Liver (tissue), 9 donors: ENCODE results near the gene GGA2. TPM values are rescaled to one million over a fixed set of nuclear protein-coding genes. Genes with fewer than 3 reads are reported as not detected.

Experiments
- DNase-seq: peaks from one replicate; pipeline ENCODE4 v3.0.0-alpha.2; 2017; ENCODE audit warnings: low spot score
- H3K27ac ChIP-seq, 2 donors: one replicate each; pipeline ENCODE4 v1.7.0; 2013; ENCODE audit warnings: inconsistent platforms in 2 of 2, low read length in 2 of 2, control low read depth in 1 of 2, low read depth in 1 of 2, mild to moderate bottlenecking in 1 of 2
- H3K27me3 ChIP-seq, 4 donors: one replicate each; pipeline versions ENCODE4 v1.6.1 to v1.7.0; 2013; ENCODE audit warnings: low read length in 3 of 4, inconsistent platforms in 1 of 4, mild to moderate bottlenecking in 1 of 4, moderate library complexity in 1 of 4; ENCODE audit not compliant: control insufficient read depth in 4 of 4, insufficient read depth in 4 of 4
- H3K36me3 ChIP-seq, 4 donors: one replicate each; pipeline versions ENCODE4 v1.6.1 to v1.7.0; 2013; ENCODE audit warnings: low read length in 3 of 4, mild to moderate bottlenecking in 3 of 4, low read depth in 1 of 4, moderate library complexity in 1 of 4; ENCODE audit not compliant: control insufficient read depth in 4 of 4, insufficient read depth in 3 of 4
- H3K4me1 ChIP-seq, 4 donors: one replicate each; pipeline versions ENCODE4 v1.6.1 to v1.7.0; 2013; ENCODE audit warnings: low read length in 3 of 4, mild to moderate bottlenecking in 3 of 4, moderate library complexity in 1 of 4; ENCODE audit not compliant: control insufficient read depth in 4 of 4, insufficient read depth in 4 of 4
- H3K4me3 ChIP-seq, 3 donors: one replicate each; pipeline versions ENCODE4 v1.6.1 to v1.7.0; 2013; ENCODE audit warnings: low read length in 3 of 3, control low read depth in 1 of 3, low read depth in 1 of 3, mild to moderate bottlenecking in 1 of 3
- H3K9ac ChIP-seq, 2 donors: one replicate each; pipeline ENCODE4 v1.7.0; 2013; ENCODE audit warnings: low read length in 2 of 2, mild to moderate bottlenecking in 2 of 2, moderate library complexity in 2 of 2, control low read depth in 1 of 2, low read depth in 1 of 2
- H3K9me3 ChIP-seq, 4 donors: one replicate each; pipeline versions ENCODE4 v1.6.1 to v1.7.0; 2013; ENCODE audit warnings: low read length in 3 of 4; ENCODE audit not compliant: control insufficient read depth in 4 of 4
- ATF3 ChIP-seq: IDR thresholded peaks from 2 replicates; pipeline ENCODE4 v1.6.1; 2016; ENCODE audit warnings: antibody characterized with exemption
- EGR1 ChIP-seq, 2 donors: IDR thresholded peaks; 2 replicates each; pipeline ENCODE4 v1.6.1; 2016 to 2018; ENCODE audit warnings: antibody characterized with exemption in 2 of 2, low read depth in 2 of 2
- FOXA1 ChIP-seq: IDR thresholded peaks from 2 replicates; pipeline ENCODE4 v1.6.1; 2016; ENCODE audit warnings: antibody characterized with exemption
- FOXA2 ChIP-seq: IDR thresholded peaks from 2 replicates; pipeline ENCODE4 v1.6.1; 2016; ENCODE audit warnings: antibody characterized with exemption
- GABPA ChIP-seq, 2 donors: IDR thresholded peaks in 1 of 2; conservative IDR thresholded peaks in 1 of 2; 2 replicates each; pipeline ENCODE4 v1.6.1; 2016; ENCODE audit warnings: antibody characterized with exemption in 2 of 2, mild to moderate bottlenecking in 1 of 2, moderate library complexity in 1 of 2
- HNF4A ChIP-seq, 2 donors: conservative IDR thresholded peaks; 2 replicates each; pipeline ENCODE4 v1.6.1; 2016; ENCODE audit warnings: antibody characterized with exemption in 2 of 2, mild to moderate bottlenecking in 2 of 2
- HNF4G ChIP-seq: IDR thresholded peaks from 2 replicates; pipeline ENCODE4 v1.6.1; 2016; ENCODE audit warnings: antibody characterized with exemption
- JUND ChIP-seq, 2 donors: IDR thresholded peaks; 2 replicates each; pipeline ENCODE4 v1.6.1; 2016; ENCODE audit warnings: antibody characterized with exemption in 2 of 2
- NR2F2 ChIP-seq: IDR thresholded peaks from 2 replicates; pipeline ENCODE4 v1.6.1; 2016; ENCODE audit warnings: antibody characterized with exemption
- RAD21 ChIP-seq, 2 donors: IDR thresholded peaks; 2 replicates each; pipeline ENCODE4 v1.6.1; 2016; ENCODE audit warnings: antibody characterized with exemption in 2 of 2, mild to moderate bottlenecking in 2 of 2
- REST ChIP-seq: IDR thresholded peaks from 2 replicates; pipeline ENCODE4 v1.6.1; 2016; ENCODE audit warnings: antibody characterized with exemption, mild to moderate bottlenecking
- RXRA ChIP-seq, 2 donors: IDR thresholded peaks; 2 replicates each; pipeline ENCODE4 v1.6.1; 2017 to 2018; ENCODE audit warnings: antibody characterized with exemption in 2 of 2, mild to moderate bottlenecking in 1 of 2
- SP1 ChIP-seq: IDR thresholded peaks from 2 replicates; pipeline ENCODE4 v1.6.1; 2018; ENCODE audit warnings: antibody characterized with exemption, mild to moderate bottlenecking
- TAF1 ChIP-seq: conservative IDR thresholded peaks from 2 replicates; pipeline ENCODE4 v1.6.1; 2016; ENCODE audit warnings: antibody characterized with exemption, mild to moderate bottlenecking
- YY1 ChIP-seq: IDR thresholded peaks from 2 replicates; pipeline ENCODE4 v1.6.1; 2016; ENCODE audit warnings: antibody characterized with exemption, mild to moderate bottlenecking
- WGBS: extraction: QIAGEN DNeasy Blood & Tissue Kit; methylation state at CpG from one replicate; pipeline ENCODE4 v1.1.7; 2013; 5-methylcytosine and 5-hydroxymethylcytosine counted together
- polyA plus RNA-seq, 2 donors: library from polyadenylated mRNA; stranded (reverse) in 1 of 2; unstranded in 1 of 2; fragments of 200-250 nt in 1 of 2; fragments of >200 nt in 1 of 2; fragmentation: Nextera tagmentation in 1 of 2; extraction: Ambion mirVana in 1 of 2; gene quantifications; one replicate each; pipeline versions ENCODE4 v1.2.1 to v1.2.3, GENCODE V29; 2013 to 2015
- total RNA-seq, 2 donors: library from RNA; depleted of rRNA; stranded (reverse); fragments of >200 nt; gene quantifications; one replicate each; pipeline ENCODE4 v1.2.3, GENCODE V29; 2014
- TF ChIP-seq, protein P1 (sequence below): IDR thresholded peaks from 2 replicates; pipeline ENCODE4 v1.6.1; 2016; ENCODE audit warnings: antibody characterized with exemption
- TF ChIP-seq, protein P2 (sequence below): fragments of 150-350 bp; IDR thresholded peaks from 2 replicates; pipeline ENCODE4 v1.5.1; 2017; ENCODE audit warnings: improper control_type of control experiment, low read depth, low read length; ENCODE audit not compliant: missing input control
- TF ChIP-seq, protein P3 (sequence below): IDR thresholded peaks from 2 replicates; pipeline ENCODE4 v1.6.1; 2016; ENCODE audit warnings: antibody characterized with exemption
- donor health status: healthy.
- donor health status: healthy.
- donor health status: healthy.
- donor health status: healthy.
- donor health status: healthy.

Gene GGA2
- total and polyA plus RNA-seq, 4 donors: 8.4 to 23.9 (median 16.0) TPM

DNA sequence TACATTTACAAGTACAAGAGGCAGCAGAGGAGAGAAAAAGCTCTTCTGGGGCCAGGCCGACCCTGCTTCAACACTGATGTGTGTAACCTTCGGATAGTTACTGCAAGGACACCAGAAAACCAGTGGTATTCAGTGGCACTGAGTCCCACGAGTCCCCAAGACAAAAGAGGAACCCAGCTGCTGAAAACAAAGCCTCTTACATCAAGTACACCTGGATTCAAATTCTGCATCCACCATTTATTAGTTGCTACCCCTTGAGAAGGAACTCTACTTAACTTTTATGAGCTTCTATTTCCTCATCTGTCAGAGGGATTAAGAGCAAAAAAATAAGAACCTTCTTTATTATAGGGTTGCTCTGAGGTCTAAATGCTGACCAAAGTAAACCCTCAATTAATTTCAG, 44.2 kb upstream of the GGA2 start:
- Histone ChIP-seq H3K36me3 (peaks cover 2 to 26% (median 18%) of the 10 kb centered on the region in 4 donors), H3K9ac (no peak overlapping the region), H3K4me1 (peaks cover 0 to 29% (median 19%) of the 10 kb centered on the region in 4 donors), H3K27me3 (no peaks in the 10 kb centered on the region), H3K9me3 (no peaks in the 10 kb centered on the region), H3K27ac (no peak overlapping the region), H3K4me3 (no peak overlapping the region)
- WGBS: 87% methylated on average over 3 of the region's 3 CpGs
- DNase-seq: no peak
- TF ChIP-seq TAF1 (no peak), FOXA1 (no peak), ATF3 (no peak), REST (no peak), GABPA (IDR thresholded peaks at IDR 0.05 in 1 of 2, conservative IDR thresholded peaks at IDR 0.05 in 1 of 2) (no peak), RAD21 (IDR thresholded peaks at IDR 0.05) (no peak), YY1 (no peak), NR2F2 (no peak), HNF4A (conservative IDR thresholded peaks at IDR 0.05) (no peak), FOXA2 (no peak)
- TF ChIP-seq, protein P1, sequence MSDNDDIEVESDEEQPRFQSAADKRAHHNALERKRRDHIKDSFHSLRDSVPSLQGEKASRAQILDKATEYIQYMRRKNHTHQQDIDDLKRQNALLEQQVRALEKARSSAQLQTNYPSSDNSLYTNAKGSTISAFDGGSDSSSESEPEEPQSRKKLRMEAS: no peak
- TF ChIP-seq, protein P2, sequence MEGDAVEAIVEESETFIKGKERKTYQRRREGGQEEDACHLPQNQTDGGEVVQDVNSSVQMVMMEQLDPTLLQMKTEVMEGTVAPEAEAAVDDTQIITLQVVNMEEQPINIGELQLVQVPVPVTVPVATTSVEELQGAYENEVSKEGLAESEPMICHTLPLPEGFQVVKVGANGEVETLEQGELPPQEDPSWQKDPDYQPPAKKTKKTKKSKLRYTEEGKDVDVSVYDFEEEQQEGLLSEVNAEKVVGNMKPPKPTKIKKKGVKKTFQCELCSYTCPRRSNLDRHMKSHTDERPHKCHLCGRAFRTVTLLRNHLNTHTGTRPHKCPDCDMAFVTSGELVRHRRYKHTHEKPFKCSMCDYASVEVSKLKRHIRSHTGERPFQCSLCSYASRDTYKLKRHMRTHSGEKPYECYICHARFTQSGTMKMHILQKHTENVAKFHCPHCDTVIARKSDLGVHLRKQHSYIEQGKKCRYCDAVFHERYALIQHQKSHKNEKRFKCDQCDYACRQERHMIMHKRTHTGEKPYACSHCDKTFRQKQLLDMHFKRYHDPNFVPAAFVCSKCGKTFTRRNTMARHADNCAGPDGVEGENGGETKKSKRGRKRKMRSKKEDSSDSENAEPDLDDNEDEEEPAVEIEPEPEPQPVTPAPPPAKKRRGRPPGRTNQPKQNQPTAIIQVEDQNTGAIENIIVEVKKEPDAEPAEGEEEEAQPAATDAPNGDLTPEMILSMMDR: no peak

GRCh38 chr16:23552161-23552560, 41.9 kb upstream of the GGA2 start:
- H3K27me3 ChIP-seq: no peaks in the 10 kb centered on the region
- no peaks in the 10 kb centered on the region for H3K9me3 ChIP-seq
- no peak overlapping the region for H3K4me3 ChIP-seq
- peaks cover 0 to 12% (median 6%) of the 10 kb centered on the region in 4 donors for H3K4me1 ChIP-seq
- no peak overlapping the region for H3K9ac ChIP-seq
- peaks cover 6 to 38% (median 33%) of the 10 kb centered on the region in 4 donors for H3K36me3 ChIP-seq
- WGBS: 88% methylated on average over 6 of the region's 6 CpGs
- DNase-seq: no peak
- no peak overlapping the region for H3K27ac ChIP-seq
- TF ChIP-seq FOXA1 (no peak), HNF4A (conservative IDR thresholded peaks at IDR 0.05) (no peak), SP1 (no peak), GABPA (IDR thresholded peaks at IDR 0.05 in 1 of 2, conservative IDR thresholded peaks at IDR 0.05 in 1 of 2) (no peak), HNF4G (no peak), RAD21 (IDR thresholded peaks at IDR 0.05) (no peak), RXRA (IDR thresholded peaks at IDR 0.05) (no peak), EGR1 (IDR thresholded peaks at IDR 0.05; ENCODE audit: low read depth in 2 of 2) (no peak), JUND (IDR thresholded peaks at IDR 0.05) (no peak), NR2F2 (no peak), YY1 (no peak), TAF1 (no peak), FOXA2 (no peak), ATF3 (no peak)
- TF ChIP-seq, protein P1: no peak
- TF ChIP-seq, protein P3, sequence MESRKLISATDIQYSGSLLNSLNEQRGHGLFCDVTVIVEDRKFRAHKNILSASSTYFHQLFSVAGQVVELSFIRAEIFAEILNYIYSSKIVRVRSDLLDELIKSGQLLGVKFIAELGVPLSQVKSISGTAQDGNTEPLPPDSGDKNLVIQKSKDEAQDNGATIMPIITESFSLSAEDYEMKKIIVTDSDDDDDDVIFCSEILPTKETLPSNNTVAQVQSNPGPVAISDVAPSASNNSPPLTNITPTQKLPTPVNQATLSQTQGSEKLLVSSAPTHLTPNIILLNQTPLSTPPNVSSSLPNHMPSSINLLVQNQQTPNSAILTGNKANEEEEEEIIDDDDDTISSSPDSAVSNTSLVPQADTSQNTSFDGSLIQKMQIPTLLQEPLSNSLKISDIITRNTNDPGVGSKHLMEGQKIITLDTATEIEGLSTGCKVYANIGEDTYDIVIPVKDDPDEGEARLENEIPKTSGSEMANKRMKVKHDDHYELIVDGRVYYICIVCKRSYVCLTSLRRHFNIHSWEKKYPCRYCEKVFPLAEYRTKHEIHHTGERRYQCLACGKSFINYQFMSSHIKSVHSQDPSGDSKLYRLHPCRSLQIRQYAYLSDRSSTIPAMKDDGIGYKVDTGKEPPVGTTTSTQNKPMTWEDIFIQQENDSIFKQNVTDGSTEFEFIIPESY: no peak
- TF ChIP-seq, protein P2: no peak
